HG03469 (cell line): ENCODE measurements around the gene LMAN1.

Source experiments
- ATAC-seq: cut with Tn5 transposase; IDR thresholded peaks from one replicate; pipeline ENCODE4 v1.9.1; 2021; ENCODE audit warnings: mild to moderate bottlenecking, moderate library complexity, moderate number of reproducible peaks; ENCODE audit not compliant: unreplicated experiment

Gene LMAN1

GRCh38 chr18:59306640-59307039, 52.4 kb downstream of the LMAN1 start:
- ATAC-seq: no peak

DNA sequence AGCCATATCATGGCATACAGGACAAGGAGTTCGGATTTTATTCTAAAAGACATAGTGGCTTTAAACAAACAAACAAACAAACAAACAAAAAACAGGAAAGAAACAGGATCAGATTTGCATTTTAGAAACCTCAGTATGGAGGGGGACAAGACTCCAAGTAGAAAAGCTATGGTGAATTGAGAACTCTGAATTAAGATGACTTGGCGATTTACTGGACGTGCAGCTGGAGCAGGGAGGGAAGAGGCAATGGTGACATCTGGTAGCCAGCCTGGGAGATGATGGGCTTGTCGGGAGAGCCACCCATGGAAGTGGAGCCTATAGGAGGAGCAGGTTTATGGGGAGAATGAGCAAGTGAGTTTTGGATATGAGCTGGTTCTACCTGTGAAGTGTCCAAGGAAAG, 53.8 kb downstream of the LMAN1 start:
- ATAC-seq: no peak

DNA sequence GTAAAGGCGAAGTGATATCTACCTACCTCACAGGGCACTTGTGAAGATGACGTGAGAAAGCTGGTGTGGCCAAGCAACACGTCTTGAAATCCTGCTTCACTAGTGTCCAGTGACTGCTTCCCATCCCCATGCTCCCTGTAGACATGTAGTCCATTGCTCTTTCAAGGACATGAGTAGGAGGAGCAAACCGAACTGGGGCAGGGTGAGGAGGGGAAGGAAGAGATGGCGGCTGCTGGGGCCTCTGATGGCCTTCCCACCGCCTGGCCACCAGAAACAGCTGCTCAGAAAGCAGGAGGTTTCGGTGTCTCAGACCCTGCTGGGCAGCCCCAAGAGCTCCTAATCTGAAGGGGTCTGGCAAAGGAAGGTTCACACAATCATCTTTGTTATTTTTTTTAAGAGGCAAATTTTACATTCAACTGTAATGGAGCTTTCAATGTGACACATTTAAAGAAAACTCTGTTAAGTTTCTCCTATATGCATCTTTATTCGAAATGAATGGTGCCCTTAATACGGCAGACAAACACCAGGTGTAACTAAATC, 55.3 kb downstream of the LMAN1 start:
- ATAC-seq: no peak

DNA sequence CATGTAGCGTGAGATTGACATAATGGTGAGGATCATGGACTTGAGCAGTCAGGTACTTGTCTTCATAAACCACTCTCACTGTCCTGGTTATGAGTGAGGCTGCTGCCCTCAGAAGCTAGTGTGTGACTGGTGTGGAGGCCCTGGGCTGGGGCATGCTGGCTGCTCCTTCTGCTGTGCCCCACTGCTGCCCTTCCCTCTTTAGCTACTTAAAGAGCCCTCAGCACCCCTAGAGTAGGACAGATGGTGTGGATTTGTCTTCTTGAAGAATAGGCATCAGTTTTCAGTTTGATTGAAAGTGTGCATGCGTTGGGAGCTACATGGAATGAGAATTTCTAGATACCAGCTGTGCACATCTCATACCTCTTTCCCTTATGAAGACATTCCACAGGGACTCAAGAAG, 56.1 kb downstream of the LMAN1 start:
- no peak for ATAC-seq

DNA sequence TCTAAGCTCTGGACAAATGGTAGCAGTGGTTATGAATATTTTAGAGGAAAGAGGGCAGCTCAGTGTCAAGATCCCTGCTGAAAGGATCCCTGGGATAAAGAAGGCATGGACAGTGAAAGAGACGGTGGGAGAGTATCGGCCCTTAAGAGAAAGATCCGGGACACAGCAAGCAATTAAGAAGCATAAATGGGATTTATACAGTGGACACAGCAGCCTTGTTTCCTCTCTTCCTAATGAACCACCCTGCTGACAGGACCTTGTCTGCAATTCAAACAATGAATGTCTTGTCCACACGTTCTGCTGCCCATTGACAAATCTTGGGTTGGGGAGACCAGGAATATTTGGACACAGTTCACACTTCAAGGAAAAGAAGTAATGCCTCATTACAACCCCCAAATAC, 57.1 kb downstream of the LMAN1 start:
- ATAC-seq: no peak

GRCh38 chr18:59300676-59301285, 58.3 kb downstream of the LMAN1 start:
- no peak for ATAC-seq

DNA sequence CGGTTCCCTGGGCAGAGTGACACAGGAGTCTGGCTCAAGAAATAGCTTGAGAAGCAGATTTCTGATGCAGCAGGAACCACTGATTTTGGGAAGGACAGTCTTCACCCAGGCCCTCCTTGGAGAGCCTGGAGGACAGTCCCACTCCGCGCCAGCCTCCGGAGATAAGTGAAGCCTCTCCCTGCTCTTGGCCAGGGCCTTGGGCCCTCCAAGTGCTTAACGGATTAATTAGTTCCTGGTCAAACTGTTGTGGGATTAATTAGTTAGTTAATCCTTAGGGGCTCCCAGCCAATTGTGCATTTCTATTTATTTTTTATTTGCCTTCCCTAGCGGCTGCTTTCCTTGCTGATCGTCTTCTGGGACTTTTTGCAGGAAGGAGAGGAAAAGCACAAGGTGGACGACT, 60.2 kb downstream of the LMAN1 start:
- no peak for ATAC-seq

DNA sequence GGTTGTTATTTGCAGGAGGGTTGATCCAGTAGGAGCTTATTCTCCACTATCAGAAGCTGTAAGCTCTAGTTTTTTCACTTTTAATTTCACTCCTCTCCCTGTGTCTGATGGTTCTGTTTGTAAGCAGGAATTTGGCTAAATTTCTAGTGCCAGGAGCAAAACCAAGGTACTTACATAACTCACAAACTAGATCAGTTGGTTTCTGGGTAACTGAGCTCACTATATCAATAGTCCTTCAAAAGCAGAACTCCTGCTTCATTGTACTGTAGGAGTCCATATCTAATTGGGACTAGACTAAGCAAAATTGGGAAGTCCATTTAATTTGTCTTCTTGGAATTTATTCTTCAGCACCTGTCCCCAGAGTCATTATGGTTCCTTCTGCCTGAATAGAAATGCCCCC, 65.7 kb downstream of the LMAN1 start:
- no peak for ATAC-seq

GRCh38 chr18:59286341-59286740, 72.7 kb downstream of the LMAN1 start:
- no peak for ATAC-seq

- no peak for ATAC-seq
These were observed 76.7 kb downstream of the LMAN1 start for GRCh38 chr18:59282341-59282740.

GRCh38 chr18:59279722-59280121, 79.3 kb downstream of the LMAN1 start:
- no peak for ATAC-seq

- no peak for ATAC-seq
These were observed 79.9 kb downstream of the LMAN1 start for GRCh38 chr18:59279193-59279592.

DNA sequence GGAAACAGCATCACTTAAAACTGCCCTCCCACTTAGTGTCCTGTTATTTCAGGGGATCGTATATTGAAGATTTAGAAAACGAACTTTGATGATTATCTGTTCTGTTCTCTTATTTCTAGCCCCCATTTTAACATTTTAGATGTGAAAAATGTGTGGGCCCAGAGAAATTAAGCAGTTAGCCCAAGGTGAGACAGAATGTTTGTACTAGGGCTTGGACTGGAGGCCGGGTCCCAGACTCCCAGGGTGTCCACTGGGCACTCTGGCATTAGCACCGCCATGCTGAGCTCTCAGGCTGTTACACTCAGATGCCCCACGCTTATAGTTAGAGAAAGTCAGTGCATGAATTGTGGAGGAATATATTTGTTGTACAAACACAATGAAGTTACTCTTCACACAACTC, 80.3 kb downstream of the LMAN1 start:
- ATAC-seq: no peak
